Activated T-cell treated with anti-CD3 and anti-CD28 coated beads, Interleukin-2, amount 50 U/mL, for 48 hours (primary cell): ENCODE measurements around the gene CCDC71L.

Source experiments
- DNase-seq, 2 experiments: peaks; one replicate each; pipeline ENCODE4 v3.0.0-alpha.2; 2020

Gene CCDC71L

DNA sequence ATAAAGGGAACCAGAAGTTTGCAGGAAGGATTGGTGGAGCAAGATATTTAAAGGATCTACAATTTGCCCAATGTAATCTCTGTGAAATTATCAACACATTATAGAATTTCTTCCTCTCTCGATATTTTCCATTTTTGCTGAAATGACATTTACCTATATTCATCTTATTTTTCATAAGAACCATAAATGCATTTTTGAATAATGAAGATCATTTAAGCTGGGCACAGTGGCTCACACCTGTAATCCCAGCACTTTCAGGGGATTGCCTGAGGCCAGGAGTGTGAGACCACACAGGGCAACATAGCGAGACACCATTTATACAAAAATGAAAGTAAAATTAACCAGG, 37.7 kb downstream of the CCDC71L start:
- DNase-seq = no peak

DNA sequence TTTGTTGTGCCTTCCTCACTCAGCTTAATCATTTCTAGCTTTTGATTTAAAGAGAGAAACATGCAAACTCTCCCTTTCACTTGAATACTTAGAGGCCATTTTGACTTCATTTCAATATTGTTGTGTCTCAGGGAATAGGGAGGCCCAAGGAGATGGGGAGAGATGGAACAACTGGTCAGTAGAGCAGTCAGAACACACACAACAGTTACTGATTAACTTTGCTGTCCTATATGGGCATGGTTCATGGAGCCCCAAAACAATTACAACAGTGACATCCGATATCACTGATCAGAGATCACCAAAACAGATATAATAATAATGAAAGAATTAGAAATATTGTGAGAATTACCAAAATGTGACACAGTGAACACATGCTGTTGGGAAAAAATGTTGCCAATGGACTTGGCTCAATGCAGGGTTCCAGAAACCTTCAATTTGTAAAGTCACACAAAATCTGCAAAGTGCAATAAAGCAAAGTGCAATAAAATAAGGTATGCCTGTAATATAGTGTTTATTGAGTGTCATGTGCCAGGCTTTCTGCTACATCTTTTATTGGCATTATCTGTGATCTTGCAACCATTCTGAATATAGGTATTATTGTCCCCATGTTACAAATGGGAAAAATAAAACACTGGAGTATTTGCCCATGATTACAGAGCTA, 38.2 kb downstream of the CCDC71L start:
- DNase-seq = no peak

DNA sequence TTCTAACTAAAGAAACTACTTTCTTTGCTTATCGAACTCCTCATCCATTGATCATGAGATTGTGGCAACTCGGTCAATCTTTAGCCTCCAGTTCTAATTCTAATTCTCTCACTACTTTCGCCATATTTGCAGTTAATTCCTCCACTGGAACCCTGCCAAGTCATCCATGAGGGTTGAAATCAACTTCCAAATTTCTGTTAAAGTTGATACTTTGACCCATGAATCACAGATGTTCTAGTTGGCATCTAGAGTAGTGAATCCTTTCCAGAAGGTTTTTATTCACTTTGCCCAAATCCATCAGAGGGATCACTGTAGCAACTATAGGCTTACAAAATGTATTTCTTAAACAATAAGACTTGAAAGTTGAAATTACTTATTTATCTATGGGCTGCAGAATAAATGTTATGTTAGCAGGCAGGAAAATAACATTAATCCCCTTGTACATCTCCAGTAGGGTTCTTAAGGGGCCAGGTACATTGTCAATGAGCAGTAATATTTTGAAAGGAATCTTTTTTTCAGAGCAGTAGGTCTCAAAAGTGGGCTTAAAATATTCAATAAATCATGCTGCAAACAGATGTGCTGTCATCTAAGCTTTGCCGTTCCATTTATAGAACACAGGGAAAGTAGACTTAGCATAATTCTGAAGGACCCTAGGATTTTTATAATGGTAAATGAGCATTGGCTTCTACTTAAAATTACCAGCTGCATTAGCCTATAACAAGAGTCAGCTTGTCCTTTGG, 39.4 kb downstream of the CCDC71L start:
- DNase-seq = no peak

DNA sequence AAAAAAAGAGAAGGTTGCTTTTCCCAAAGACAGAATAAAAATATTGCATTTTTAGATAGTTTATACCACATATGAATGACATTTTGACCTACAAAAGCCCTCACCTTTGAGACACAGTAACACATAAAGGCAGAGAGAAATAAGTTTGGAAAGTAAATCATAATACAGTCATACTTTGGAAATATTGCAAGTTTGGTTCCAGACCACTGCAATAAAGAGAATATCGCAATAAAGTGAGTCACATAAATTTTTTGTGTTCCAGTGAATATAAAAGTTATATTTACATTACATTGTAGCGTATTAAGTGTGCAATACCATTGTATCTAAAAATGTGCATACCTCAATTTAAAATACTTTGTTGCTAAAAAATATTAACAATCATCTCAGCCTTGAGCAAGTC, 40.3 kb downstream of the CCDC71L start:
- DNase-seq = no peak

DNA sequence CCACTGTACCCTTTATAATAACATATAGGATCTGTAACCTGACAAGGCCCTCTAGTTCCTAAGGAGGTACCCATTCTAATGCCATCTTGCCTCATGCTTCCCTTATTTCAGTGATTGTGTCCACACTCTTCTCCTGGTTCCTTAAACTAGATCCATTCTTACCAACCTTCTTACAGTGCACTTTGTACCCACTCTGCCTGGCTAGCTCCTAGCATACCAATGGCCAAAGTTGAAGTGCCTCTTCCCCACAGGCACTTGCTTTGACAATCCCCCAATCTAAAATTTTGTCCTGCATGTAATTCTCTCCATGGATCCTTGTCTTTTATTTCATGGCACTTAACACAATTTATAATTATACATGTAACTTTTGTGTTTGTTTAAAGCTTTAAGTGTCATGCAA, 40.9 kb downstream of the CCDC71L start:
- no peak for DNase-seq

DNA sequence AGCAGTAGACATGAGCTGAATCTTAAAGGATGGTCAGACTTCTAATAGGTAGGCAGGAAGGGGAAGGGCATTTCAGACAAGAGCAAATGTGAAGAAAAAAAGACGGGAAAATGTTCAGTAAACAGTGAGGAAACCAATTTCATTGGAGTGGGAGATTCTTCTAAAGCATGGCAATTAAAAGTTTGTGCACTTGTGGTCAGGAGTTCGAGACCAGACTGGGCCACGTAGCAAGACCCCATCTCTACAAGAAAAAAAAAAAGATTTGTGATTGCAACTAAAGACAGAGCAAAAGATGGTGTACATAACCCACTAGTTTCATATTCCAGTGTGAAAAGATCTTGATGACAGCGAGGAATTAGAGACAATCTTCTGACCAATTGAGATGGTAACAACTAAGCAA, 41.7 kb downstream of the CCDC71L start:
- DNase-seq = no peak

DNA sequence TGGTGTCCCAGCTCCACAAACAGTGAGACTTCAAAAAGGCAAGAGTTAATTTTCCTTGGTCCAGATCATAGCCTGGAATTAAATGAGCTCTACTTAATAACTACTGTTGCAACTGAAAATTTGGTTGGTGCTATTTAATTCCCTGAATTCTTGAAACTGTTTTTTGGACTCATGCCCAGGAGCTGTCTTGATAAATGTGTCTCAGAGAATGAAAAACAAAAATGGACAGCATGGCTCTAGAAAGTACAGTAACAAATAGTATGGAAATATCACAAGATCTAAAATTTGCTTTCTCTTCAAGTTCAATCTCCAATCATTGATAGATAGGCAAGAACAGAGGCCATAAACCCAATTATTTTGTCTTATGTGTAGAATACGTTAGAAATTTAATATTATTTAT, 42.5 kb downstream of the CCDC71L start:
- DNase-seq = no peak

DNA sequence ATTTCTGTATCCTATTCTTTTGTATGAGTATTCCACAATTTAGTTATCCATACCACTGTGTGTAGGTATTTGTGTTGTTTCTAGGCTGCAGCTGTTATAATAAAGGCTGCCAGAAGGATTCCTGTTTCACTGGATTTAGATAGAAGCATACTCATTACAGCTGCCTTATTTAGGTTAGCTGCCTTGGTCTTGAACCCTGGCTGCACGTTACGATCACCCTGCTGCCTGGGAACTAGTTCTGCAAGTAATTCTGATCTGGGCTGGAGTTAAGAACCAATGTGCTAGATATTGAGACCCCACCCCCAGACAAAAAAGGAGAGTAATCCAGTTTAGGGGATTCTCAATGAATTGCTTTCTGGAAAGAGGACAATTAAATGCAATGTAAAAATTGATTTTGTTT, 43.1 kb downstream of the CCDC71L start:
- no peak for DNase-seq

DNA sequence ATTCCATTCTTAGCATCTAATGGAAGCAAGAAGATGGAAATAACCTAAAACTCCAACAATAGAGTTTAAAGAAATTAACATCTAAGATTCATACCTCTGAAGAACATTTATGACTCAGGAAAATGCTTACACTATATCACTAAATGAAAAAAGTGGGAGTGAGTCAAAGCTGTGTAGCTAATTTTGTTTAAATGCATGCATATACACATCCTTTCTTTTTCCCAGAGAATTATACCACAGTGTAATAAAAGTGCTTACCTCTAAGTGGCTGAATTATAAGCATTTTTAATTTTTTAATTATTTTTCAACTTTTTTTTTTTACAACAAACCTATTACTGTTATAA, 44.3 kb downstream of the CCDC71L start:
- no peak for DNase-seq

DNA sequence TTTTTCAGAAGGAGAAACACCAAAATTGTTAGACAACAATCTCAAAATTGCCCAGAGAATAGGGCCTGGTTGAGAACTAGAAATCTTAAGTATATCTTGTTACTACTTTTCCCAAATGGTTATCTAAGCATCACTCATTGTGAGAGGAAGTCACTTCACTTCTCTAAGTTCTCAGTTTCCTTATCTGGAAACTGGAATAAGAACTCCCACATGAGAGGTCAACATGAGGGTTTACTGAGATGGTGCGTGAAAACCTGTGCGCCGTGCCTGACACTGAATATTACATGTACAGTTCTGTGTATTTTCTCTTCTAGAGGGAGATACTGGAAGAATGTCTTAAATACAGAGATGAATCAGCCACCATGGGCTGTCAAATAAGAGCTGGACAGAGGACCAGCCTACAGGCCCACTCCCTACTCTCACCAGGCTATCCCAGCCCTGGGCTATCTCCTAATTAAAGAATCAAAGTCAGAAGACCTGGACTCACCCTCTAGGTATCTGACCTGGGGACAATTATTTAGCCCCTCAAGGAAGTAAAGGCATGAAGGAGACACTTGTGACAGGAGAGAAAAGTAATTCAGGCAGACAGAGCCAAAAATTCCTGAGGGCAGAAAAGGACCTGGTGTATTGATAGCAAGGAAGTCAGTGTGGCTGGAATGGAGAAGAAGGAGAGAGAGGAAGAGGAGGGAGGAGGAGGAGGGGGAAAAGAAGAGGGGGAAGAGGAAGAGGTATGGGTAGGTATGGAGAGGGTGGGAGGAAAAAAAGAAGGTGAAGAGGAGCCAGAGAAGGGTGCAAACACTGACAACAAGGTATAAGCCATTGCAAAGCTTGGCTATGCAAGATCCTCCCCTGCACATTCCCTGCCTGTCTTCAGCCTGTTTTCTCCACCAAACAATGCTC, 44.9 kb downstream of the CCDC71L start:
- DNase-seq = no peak

DNA sequence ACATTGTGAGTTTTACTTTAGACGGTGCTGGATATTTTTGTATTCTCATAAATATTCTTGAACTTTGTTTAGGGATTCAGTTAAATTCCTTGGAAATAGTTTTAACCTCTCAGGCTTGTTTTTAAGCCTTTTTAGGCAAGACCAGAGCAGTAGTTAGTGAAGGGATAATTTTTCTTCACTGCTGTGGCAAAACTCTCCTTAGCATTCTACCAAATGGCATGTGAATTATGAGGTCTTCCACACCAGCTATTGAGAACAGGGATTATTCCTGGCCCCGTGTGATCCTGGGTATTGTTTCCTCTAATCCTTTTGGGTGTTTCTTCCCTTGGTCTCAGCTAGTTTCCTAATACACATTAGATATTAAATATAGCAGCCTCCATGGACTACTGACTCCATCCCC, 46.2 kb downstream of the CCDC71L start:
- no peak for DNase-seq

DNA sequence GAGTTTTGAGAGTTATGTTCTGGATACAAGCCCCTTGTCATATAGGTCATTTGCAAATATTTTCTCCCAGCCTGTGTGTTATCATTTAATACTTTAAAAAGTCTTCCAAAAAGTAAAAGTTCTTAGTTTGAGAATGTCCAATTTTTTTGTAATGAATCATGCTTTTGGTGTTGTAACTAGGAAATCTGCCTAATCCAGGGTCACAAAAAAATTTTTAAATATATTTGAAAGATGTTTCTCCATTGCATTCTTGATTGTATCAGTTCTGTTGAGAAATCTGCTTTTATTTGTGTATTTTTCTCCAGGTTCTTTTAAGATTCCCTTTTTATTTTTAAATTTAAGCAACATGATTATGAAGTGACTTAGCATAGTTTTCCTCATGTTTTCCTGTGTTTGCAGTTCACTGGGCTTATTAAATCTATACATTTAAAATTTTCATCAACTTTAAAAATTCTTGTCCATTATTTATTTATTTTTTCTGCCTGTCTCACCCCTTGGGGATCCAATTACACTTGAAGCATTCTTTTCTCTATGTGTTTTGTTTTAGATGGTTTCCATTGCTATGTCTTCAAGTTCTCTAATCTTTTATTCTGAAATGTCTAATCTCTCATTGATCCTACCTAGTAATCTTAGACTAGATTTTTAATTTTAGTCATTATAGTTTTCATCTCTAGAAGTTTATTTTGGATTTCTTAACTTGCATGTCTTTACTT, 47.0 kb downstream of the CCDC71L start:
- no peak for DNase-seq

DNA sequence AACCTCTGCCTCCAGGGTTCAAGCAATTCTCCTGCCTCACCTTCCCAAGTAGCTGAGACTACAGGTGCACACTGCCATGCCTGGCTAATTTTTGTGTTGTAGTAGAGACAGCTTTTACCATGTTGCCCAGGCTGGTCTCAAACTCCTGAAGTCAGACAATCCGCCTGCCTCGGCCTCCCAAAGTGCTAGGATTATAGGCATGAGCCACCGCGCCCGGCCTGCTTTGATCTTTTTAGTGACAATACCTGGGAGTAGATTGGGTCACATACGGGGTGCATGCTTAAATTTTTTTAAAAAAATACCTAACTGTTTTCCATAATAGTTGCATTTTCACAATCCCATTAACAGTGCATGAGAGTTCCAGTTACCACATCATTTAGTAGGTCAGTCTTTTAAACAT, 47.7 kb downstream of the CCDC71L start:
- DNase-seq = no peak

DNA sequence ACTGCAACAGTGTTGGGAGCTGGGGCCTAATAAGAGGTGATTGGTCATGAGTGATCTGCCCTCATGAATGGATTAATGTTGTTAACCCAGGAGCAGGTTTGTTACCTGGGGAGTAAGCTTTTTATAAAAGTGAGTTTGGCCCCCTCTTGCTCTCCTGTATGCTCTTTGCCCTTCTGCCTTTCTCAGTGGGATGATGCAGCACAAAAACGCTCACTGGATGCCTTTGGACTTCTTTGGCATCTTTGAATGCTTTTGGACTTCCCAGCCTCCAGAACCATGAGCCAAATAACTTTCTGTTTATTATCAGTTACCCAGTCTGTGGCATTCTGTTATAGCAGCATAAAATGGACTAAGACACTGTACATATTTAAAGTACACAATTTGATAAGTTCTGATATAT, 48.5 kb downstream of the CCDC71L start:
- no peak for DNase-seq

DNA sequence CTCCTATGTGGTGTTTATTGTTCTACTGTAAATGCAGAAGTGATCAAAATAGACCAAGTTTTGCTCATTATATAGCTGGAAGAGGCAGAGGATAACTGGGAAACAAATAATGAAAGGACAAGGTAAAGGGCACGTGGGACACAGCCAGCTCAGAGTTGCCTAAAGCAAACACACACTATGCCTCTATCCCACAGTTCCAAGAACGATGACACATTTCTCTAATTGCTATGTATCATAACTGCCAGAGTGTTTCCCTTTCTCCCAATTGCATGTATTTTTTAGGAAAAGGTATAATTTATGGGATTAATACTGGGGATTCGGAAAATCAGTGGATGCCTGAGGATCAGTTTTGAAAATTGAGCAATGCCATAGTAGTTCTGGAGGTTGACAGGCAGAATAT, 49.0 kb downstream of the CCDC71L start:
- no peak for DNase-seq

DNA sequence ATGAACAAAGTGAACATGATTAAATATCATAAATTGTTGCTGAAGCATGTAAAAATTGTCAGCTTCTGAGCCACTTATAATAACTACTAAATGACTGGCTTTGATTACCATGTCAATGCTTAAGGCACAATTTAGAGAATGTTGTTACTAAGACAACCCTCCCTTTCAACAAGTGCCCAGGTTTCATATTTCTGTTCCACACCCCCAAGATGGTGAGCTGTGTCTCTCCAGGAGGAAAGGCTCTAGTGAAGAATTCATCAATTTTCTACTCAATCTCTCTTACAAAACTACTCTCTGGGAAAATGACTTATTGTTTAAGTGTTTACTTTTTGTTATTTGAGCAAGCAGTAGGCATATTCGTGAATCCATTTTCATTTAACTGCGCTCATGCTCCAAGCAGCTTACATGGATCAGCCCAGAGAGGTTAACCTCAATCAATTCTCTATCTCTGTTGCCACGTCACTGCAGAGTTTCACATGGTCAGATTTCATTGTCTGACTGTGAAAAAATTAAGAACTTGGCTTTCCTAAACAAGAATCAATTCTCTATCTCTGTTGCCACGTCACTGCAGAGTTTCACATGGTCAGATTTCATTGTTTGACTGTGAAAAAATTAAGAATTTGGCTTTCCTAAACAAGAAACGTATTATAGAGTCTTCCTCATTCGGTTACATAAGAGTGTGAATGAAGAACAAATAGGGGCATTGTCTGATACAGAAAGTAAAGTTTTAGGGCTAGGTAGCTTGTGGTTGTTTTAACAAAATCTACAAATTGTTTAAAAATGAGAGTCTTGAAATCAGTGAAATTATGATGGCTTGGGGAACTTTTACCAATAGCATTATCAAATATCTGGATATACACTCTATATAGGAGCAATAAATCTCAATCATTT, 49.7 kb downstream of the CCDC71L start:
- DNase-seq = no peak

DNA sequence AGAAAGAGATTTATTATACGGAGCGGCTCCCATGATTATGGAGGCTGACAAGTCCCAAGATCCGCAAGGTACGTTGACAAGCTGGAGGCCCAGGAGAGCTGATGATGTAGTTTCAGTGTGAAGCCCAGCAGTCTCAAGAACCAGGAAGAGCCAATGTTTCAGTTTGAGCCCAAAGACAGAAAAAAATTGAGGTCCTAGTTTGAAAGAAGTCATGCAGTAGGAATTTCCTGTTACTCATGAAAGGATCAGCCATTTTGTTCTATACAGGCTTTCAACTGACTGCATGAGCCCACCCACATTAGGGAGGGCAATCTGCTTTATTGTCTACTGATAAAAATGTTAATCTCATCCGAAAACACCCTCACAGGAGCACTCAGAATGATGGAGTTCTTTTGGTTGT, 51.5 kb downstream of the CCDC71L start:
- no peak for DNase-seq

DNA sequence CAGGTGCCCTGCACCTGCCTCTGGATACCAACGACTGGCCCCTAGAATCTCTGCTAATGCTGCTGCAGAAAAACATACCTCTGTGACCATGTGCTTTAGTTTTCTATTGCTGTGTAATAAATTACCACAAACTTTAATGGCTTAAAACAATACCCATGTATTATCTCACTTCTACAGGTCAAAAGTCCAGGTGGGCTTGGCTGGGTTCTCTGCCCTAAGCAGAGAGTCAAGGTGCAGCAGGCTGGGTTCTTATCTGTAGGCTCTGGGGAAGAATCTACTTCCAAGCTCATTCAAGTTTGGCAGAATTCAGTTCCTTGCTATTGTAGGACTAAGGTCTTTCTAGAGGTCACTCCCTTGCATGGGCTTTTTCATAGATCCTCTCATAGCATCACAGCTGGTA, 52.3 kb downstream of the CCDC71L start:
- DNase-seq = no peak
